NT2/D1 (cell line): Measurements from ENCODE around the gene PNPLA8.

Experiments used
- DNase-seq: peaks from one replicate; pipeline ENCODE4 v3.0.0-alpha.2; 2011; ENCODE audit warnings: low read depth, low spot score
- H3K27me3 ChIP-seq: 2 replicates; pipeline ENCODE4 v1.6.0; 2011; ENCODE audit warnings: mild to moderate bottlenecking; ENCODE audit not compliant: insufficient read length, insufficient read depth
- H3K36me3 ChIP-seq: 2 replicates; pipeline ENCODE4 v1.6.1; 2011; ENCODE audit warnings: mild to moderate bottlenecking, low read length, mixed read lengths; ENCODE audit not compliant: insufficient read depth, insufficient read length
- H3K4me1 ChIP-seq: 2 replicates; pipeline ENCODE4 v1.5.1; 2011; ENCODE audit not compliant: insufficient read depth, insufficient read length
- H3K4me3 ChIP-seq: 2 replicates; pipeline ENCODE4 v1.5.1; 2011; ENCODE audit warnings: low read depth; ENCODE audit not compliant: insufficient read length
- H3K9ac ChIP-seq: 2 replicates; pipeline ENCODE4 v1.6.0; 2011; ENCODE audit warnings: low read depth; ENCODE audit not compliant: insufficient read length
- H3K9me3 ChIP-seq: 2 replicates; pipeline ENCODE4 v1.5.1; 2011; ENCODE audit warnings: mild to moderate bottlenecking, low read length; ENCODE audit not compliant: insufficient read depth
- SUZ12 ChIP-seq: IDR thresholded peaks from 2 replicates; pipeline ENCODE4 v1.6.1; 2011; ENCODE audit not compliant: insufficient read length, insufficient read depth; ENCODE audit errors: extremely low read depth
- YY1 ChIP-seq: IDR thresholded peaks from 2 replicates; pipeline ENCODE4 v1.6.1; 2011; ENCODE audit not compliant: insufficient read length, insufficient read depth
- ZNF274 ChIP-seq: IDR thresholded peaks from 2 replicates; pipeline ENCODE4 v1.6.1; 2011; ENCODE audit warnings: mild to moderate bottlenecking, low read depth, low read length

The PNPLA8 gene

GRCh38 chr7:108537229-108537628 is 11.3 kb upstream of the PNPLA8 start:
- H3K9ac ChIP-seq, result no peak overlapping the region
- DNase-seq, result no peak
- H3K4me3 ChIP-seq, result no peak overlapping the region
- H3K36me3 ChIP-seq, result no peaks in the 10 kb centered on the region
- no peaks in the 10 kb centered on the region for H3K27me3 ChIP-seq
- no peaks in the 10 kb centered on the region for H3K9me3 ChIP-seq
- no peaks in the 10 kb centered on the region for H3K4me1 ChIP-seq
- TF ChIP-seq SUZ12 (no peak), YY1 (no peak), ZNF274 (no peak)

- no peak for DNase-seq
- Histone ChIP-seq H3K9me3 (no peaks in the 10 kb centered on the region), H3K9ac (no peak overlapping the region), H3K4me3 (no peak overlapping the region), H3K4me1 (no peaks in the 10 kb centered on the region), H3K36me3 (no peaks in the 10 kb centered on the region), H3K27me3 (no peaks in the 10 kb centered on the region)
- TF ChIP-seq SUZ12 (no peak), ZNF274 (no peak), YY1 (no peak)
Measured at GRCh38 chr7:108535744-108536143, 9.8 kb upstream of the PNPLA8 start.

- H3K9ac ChIP-seq, result no peak overlapping the region
- no peaks in the 10 kb centered on the region for H3K27me3 ChIP-seq
- H3K9me3 ChIP-seq, result no peaks in the 10 kb centered on the region
- TF ChIP-seq ZNF274 (no peak), SUZ12 (no peak), YY1 (no peak)
- no peaks in the 10 kb centered on the region for H3K4me1 ChIP-seq
- DNase-seq, result no peak
- no peak overlapping the region for H3K4me3 ChIP-seq
- no peaks in the 10 kb centered on the region for H3K36me3 ChIP-seq
Measured at GRCh38 chr7:108535257-108535656, 9.3 kb upstream of the PNPLA8 start.

- Histone ChIP-seq H3K9me3 (no peaks in the 10 kb centered on the region), H3K9ac (no peak overlapping the region), H3K27me3 (no peaks in the 10 kb centered on the region), H3K4me3 (no peak overlapping the region), H3K4me1 (no peaks in the 10 kb centered on the region), H3K36me3 (no peaks in the 10 kb centered on the region)
- DNase-seq, result no peak
- TF ChIP-seq YY1 (no peak), ZNF274 (no peak), SUZ12 (no peak)
Measured at GRCh38 chr7:108533712-108534111, 7.8 kb upstream of the PNPLA8 start.

GRCh38 chr7:108529341-108529740 is 3.4 kb upstream of the PNPLA8 start:
- no peak for TF ChIP-seq ZNF274
- TF ChIP-seq SUZ12, result no peak
- no peak for TF ChIP-seq YY1
- Histone ChIP-seq H3K36me3 (no peaks in the 10 kb centered on the region), H3K4me1 (no peaks in the 10 kb centered on the region), H3K4me3 (no peak overlapping the region), H3K27me3 (no peaks in the 10 kb centered on the region), H3K9me3 (no peaks in the 10 kb centered on the region), H3K9ac (no peak overlapping the region)
- no peak for DNase-seq

GRCh38 chr7:108528183-108528712 is 2.3 kb upstream of the PNPLA8 start:
- DNase-seq, result no peak
- Histone ChIP-seq H3K9me3 (no peaks in the 10 kb centered on the region), H3K4me1 (no peaks in the 10 kb centered on the region), H3K9ac (no peak overlapping the region), H3K4me3 (no peak overlapping the region), H3K27me3 (no peaks in the 10 kb centered on the region), H3K36me3 (no peaks in the 10 kb centered on the region)
- no peak for TF ChIP-seq YY1
- TF ChIP-seq ZNF274, result no peak
- no peak for TF ChIP-seq SUZ12

GRCh38 chr7:108526768-108527017 is 758 bp upstream of the PNPLA8 start:
- no peak for DNase-seq
- H3K36me3 ChIP-seq, result no peaks in the 10 kb centered on the region
- peak overlapping the region; percentile 78 for H3K4me3 ChIP-seq
- H3K27me3 ChIP-seq, result no peaks in the 10 kb centered on the region
- TF ChIP-seq ZNF274 (no peak), YY1 (no peak), SUZ12 (no peak)
- no peaks in the 10 kb centered on the region for H3K9me3 ChIP-seq
- no peaks in the 10 kb centered on the region for H3K4me1 ChIP-seq
- H3K9ac ChIP-seq, result peak overlapping the region; percentile 84
